Measurements from ENCODE around the gene WBP1.
"Not testable (repeated sequence)": the region's sequence is repeated elsewhere in the genome, so short reads cannot be mapped to it uniquely, and the experiment has no call there.

Gene WBP1

GRCh38 chr2:74428675-74429074 is 29.6 kb upstream of the WBP1 start:
- no peak for DNase-seq

GRCh38 chr2:74429487-74430451 is 28.5 kb upstream of the WBP1 start:
- no peak for DNase-seq

GRCh38 chr2:74430502-74430901 is 27.7 kb upstream of the WBP1 start:
- no peak for DNase-seq

- no peak for DNase-seq
These were observed 22.0 kb upstream of the WBP1 start for GRCh38 chr2:74436111-74436805.

- no peak for DNase-seq
These were observed 21.2 kb upstream of the WBP1 start for GRCh38 chr2:74436848-74437695.

GRCh38 chr2:74438248-74438647 is 20.0 kb upstream of the WBP1 start:
- no peak for DNase-seq

GRCh38 chr2:74439373-74439772 is 18.9 kb upstream of the WBP1 start:
- no peak for DNase-seq

- peak in 1 of 2 experiments; percentile 45 for DNase-seq
These were observed 18.3 kb upstream of the WBP1 start for GRCh38 chr2:74439803-74440377.

- DNase-seq: peak; percentile 78 to 92
These were observed 17.7 kb upstream of the WBP1 start for GRCh38 chr2:74440378-74441169.

GRCh38 chr2:74441170-74441689 is 17.0 kb upstream of the WBP1 start:
- no peak for DNase-seq

- peak; percentile 56 to 90 for DNase-seq
These were observed 16.4 kb upstream of the WBP1 start, which contains the start of gene RTKN for GRCh38 chr2:74441690-74442482. Gene RTKN (minus strand): TSS chr2:74441937. CDS start chr2:74441816, 121 bp downstream.

GRCh38 chr2:74442483-74443297 is 15.5 kb upstream of the WBP1 start:
- not testable (repeated sequence) for DNase-seq

- no peak for DNase-seq
These were observed 13.5 kb upstream of the WBP1 start for GRCh38 chr2:74444498-74445318.

- DNase-seq: no peak
These were observed 10.8 kb upstream of the WBP1 start for GRCh38 chr2:74447230-74447999.

GRCh38 chr2:74448771-74449170 is 9.5 kb upstream of the WBP1 start:
- DNase-seq: no peak

- DNase-seq: no peak
These were observed 7.6 kb upstream of the WBP1 start for GRCh38 chr2:74450570-74451190.
